GM12872 (cell line): ENCODE data around the gene CBL.

Experiments
- TF ChIP-seq, protein P1 (sequence below): IDR thresholded peaks from 3 replicates; pipeline ENCODE4 v1.5.1; 2011; ENCODE audit warnings: low read depth, mild to moderate bottlenecking, low read length, moderate library complexity; ENCODE audit not compliant: insufficient read depth

CBL gene

GRCh38 chr11:119309953-119310681 lies 104.0 kb downstream of the CBL start:
- TF ChIP-seq, protein P1, sequence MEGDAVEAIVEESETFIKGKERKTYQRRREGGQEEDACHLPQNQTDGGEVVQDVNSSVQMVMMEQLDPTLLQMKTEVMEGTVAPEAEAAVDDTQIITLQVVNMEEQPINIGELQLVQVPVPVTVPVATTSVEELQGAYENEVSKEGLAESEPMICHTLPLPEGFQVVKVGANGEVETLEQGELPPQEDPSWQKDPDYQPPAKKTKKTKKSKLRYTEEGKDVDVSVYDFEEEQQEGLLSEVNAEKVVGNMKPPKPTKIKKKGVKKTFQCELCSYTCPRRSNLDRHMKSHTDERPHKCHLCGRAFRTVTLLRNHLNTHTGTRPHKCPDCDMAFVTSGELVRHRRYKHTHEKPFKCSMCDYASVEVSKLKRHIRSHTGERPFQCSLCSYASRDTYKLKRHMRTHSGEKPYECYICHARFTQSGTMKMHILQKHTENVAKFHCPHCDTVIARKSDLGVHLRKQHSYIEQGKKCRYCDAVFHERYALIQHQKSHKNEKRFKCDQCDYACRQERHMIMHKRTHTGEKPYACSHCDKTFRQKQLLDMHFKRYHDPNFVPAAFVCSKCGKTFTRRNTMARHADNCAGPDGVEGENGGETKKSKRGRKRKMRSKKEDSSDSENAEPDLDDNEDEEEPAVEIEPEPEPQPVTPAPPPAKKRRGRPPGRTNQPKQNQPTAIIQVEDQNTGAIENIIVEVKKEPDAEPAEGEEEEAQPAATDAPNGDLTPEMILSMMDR = no peak

DNA sequence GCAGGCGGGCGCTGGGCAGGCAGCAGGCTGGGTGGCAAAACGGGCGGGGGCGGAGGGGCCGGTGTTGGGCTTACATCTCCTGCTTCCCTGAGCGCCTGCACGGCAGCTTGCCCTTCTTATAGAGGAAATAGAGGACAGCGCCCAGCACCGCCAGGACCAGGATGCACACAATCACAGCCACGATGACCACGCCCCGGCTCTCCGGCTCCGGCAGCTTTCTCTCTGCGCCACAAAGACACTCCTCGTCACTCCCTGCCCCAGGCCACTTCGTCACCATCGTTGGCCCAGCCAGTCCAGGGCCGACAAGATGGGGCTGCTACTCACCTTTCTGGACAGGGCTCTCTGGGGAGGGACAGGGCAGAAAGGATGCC lies 104.5 kb downstream of the CBL start:
- TF ChIP-seq, protein P1 = no peak

GRCh38 chr11:119314726-119315125 lies 108.6 kb downstream of the CBL start:
- TF ChIP-seq, protein P1 = no peak

DNA sequence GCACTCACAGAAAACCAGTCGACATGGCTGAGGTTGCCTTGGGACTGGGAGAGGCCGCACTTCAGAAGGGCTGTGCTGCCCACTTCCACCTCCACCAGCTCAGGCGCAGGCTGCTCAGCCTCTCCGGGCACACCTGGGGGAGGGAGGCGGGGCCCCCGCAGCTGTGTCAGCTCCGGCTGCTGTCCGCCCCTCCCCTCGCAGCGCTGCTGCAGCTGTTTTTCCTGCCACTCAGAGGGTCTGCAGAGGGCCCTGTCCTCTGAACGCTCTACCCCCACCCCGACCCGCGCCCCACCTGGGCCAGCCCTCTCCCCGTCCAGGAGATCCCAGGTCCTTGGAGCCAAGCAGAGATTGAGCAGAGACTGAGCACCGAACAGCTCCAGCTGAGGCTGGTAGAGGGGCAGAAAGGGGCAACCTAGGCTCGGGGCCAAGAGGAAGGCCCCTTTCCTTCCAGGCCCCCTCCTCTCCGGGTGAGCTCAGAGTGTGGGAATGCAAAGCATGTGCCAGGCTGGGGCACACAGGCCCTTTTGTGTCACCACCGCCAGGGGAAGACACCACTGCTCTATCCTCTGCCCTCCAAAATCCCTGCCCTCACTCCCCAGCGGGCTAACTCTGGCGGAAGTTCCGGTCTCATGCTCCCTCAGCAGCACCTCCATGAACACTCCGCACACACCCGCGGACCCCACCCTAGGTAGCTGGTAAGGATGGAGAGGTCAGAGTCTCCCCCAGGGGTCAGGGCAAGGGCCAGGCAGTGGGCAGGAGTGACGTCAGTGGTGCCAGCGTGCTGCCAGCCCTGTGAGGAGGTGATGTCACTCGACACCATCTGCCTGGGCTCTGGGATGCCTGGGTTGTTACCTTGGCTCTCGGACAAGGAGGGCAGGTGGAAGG lies 109.2 kb downstream of the CBL start:
- TF ChIP-seq, protein P1 = peak; percentile 35; the same call in 1 of the 3 replicates

GRCh38 chr11:119316016-119316728 lies 110.0 kb downstream of the CBL start:
- TF ChIP-seq, protein P1 = no peak

DNA sequence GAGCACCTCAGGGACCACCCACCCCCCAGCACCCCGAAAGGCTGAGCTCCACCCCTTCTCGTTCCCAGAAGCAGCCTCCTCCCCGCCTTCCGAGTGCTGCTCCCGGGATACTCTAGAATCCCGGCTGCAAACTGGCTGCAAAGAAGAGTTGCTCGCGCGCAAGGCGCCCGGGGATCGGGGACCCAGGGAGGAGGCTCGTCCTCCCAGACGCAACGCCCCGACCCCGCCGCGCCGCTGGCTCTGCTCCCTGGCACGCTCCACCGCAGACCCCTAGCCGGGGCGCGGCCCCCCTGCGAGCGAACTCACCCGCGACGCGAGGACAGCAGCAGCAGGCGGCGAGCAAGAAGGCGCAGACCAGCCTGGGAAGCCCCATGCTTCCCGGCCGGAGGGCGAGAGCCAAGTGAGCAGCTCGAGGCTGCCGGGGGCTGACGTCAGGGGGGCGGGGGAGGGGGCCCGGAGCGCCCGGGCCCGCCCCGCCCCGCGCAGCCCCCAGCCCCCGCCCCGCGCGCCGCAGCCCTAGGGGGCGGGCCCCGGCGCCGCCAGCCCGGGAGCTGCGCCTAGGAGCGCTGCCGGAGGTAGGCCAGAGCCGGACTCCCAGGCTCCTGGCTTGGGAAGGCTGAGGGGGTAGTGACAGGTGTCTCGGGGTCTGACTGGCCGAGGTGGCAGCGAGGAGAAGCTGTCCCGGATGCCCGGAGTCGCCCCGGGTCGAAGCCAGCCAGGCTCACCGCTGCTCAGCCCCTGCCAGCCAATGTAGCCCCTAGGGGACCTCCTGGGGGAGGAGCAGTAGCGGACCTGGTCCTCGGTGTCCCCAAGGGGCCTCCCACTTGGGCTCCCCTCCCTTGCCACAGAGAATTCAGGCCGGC lies 110.8 kb downstream of the CBL start, which contains the start of gene MCAM:
TSS of gene MCAM (minus strand) at position 402 of the 863 bp plus-strand sequence. CDS start at position 373, 29 bp downstream.
- TF ChIP-seq, protein P1 = no peak
